PC-3 (cell line): ENCODE results near the gene UNC13D.

Source experiments
- CTCF ChIP-seq: fragments of 300-600 bp; sonication (generic); conservative IDR thresholded peaks from 2 replicates; pipeline ENCODE4 v1.5.1; 2017; ENCODE audit warnings: antibody characterized with exemption, low read depth, mild to moderate bottlenecking, low read length
- EZH2 ChIP-seq: fragments of 300-600 bp; sonication (generic); IDR thresholded peaks from one replicate; pipeline ENCODE4 v1.6.1; 2017; ENCODE audit warnings: antibody characterized with exemption, mild to moderate bottlenecking, low read length; ENCODE audit not compliant: unreplicated experiment
- EZH2phosphoT487 ChIP-seq: fragments of 300-600 bp; sonication (generic); IDR thresholded peaks from 2 replicates; pipeline ENCODE4 v1.6.1; 2018; ENCODE audit warnings: mild to moderate bottlenecking, antibody characterized with exemption, low read length, borderline replicate concordance

DNA sequence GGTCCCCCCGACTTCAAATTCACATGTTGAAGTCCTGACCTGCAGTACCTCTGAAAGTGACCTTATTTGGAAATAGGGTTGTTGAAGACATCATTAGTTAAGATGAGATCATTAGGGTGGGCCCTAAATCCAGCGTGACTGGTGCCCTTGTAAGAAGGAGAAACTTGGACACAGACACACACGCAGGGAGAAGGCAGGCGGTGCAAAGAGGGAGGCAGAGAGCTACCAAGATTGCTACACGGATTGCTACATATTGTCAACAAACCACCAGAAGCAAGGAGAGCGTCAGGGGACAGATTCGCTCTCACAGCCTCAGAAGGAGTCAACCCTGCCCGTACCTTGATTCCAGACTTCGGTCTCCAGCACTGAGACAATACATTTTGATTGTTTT lies 17.7 kb upstream of the UNC13D start:
- TF ChIP-seq CTCF (no peak), EZH2 (no peak), EZH2phosphoT487 (no peak)
